Testis (tissue), 3 donors: ENCODE measurements around the gene EFCAB8. TPM values are rescaled to one million over a fixed set of nuclear protein-coding genes. Genes with fewer than 3 reads are reported as not detected.

ENCODE experiments used
- DNase-seq: peaks from one replicate; pipeline ENCODE4 v3.0.0-alpha.2; 2019
- H3K27ac ChIP-seq, 2 donors: fragments of 200-600 bp; sonication (generic); one replicate each; pipeline ENCODE4 v1.5.1; 2019
- H3K27me3 ChIP-seq: fragments of 200-600 bp; sonication (generic); one replicate; pipeline ENCODE4 v1.5.1; 2019
- H3K36me3 ChIP-seq: fragments of 200-600 bp; sonication (generic); one replicate; pipeline ENCODE4 v1.5.1; 2017; ENCODE audit warnings: low read depth; ENCODE audit errors: missing control alignments
- H3K4me1 ChIP-seq: fragments of 200-600 bp; sonication (generic); one replicate; pipeline ENCODE4 v1.5.1; 2019
- H3K4me3 ChIP-seq, 2 donors: fragments of 200-600 bp; sonication (generic); one replicate each; pipeline ENCODE4 v1.5.1; 2017 to 2019
- H3K9me3 ChIP-seq: fragments of 200-600 bp; sonication (generic); one replicate; pipeline ENCODE4 v1.5.1; 2017
- CTCF ChIP-seq, 3 experiments: fragments of 450-650 bp in 2 of 3; fragments of 200-600 bp in 1 of 3; sonication (generic) in 1 of 3; IDR thresholded peaks; one replicate each; pipeline ENCODE4 v1.5.1; 2016 to 2019; ENCODE audit warnings: antibody characterized with exemption in 3 of 3, mild to moderate bottlenecking in 2 of 3, moderate library complexity in 1 of 3
- POLR2A ChIP-seq: fragments of 450-650 bp; IDR thresholded peaks from one replicate; pipeline ENCODE4 v1.6.1; 2017; ENCODE audit warnings: antibody characterized with exemption, mild to moderate bottlenecking, moderate library complexity
- WGBS, 2 donors: methylation state at CpG; one replicate each; pipeline ENCODE4 v1.1.5; 2018; 5-methylcytosine and 5-hydroxymethylcytosine counted together
- intact Hi-C: fragments of 100-400 bp; cut with DNase I; formaldehyde crosslinking; loops from one replicate; pipeline ENCODE4 v1.15.1; 2023; ENCODE audit warnings: low total_unique reads
- polyA plus RNA-seq: library from polyadenylated mRNA; stranded (reverse); fragments of 350-450 nt; fragmentation: Illumina TruSeq; extraction: RNeasy Lipid Tissue Mini Kit (QIAGEN cat#74804); gene quantifications from one replicate; pipeline ENCODE4 v1.2.3, GENCODE V29; 2014; ENCODE audit warnings: low read depth, low replicate concordance; ENCODE audit not compliant: insufficient read depth
- total RNA-seq, 2 donors: library from RNA; depleted of rRNA; stranded (reverse); fragments of >200 nt; gene quantifications; one replicate each; pipeline ENCODE4 v1.2.3, GENCODE V29; 2016

EFCAB8 gene
- total and polyA plus RNA-seq, 3 donors from 2014 or later: 4.9 to 9.5 (median 6.3) TPM

DNA sequence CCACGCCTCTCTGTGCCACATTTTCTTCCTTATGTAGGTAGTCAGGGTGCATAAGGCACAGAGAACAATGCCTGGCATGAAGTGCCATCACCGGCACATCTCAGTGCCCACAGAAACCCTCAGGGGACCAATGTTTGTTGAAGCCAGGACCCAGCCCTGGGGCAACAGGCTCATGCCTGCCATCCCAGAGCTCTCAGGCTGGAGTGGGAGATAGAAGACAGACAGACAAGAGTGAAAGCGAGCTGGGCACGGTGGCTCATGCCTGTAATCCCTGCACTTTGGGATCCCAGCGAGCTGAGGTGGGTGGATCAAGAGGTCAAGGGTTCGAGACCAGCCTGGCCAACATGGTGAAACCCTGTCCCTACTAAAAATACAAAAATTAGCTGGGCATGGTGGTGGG lies 13.5 kb downstream of the EFCAB8 start:
- no peak for TF ChIP-seq CTCF (IDR thresholded peaks at IDR 0.05)
- TF ChIP-seq POLR2A: no peak
- no peak for DNase-seq
- WGBS, 2 donors: 77 to 80% methylated on average over 6 of the region's 6 CpGs

DNA sequence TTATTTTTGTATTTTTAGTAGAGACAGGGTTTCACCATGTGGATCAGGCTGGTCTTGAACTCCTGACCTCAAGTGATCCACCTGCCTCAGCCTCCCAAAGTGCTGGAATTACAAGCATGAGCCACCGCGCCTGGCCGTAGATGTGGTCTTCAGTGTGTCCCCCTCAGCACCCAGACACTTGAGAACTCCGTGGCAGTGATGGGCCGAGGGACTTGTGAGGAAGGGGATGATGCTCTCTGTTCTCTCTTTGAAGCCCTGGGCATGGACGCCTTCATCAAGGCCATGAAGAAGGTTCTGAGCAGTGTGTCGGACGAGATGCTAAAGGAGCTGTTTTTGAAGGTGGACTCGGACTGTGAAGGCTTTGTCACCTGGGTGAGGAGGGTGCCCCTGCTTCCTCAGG lies 16.9 kb downstream of the EFCAB8 start:
- H3K4me1 ChIP-seq: no peaks in the 10 kb centered on the region
- H3K9me3 ChIP-seq: no peaks in the 10 kb centered on the region
- H3K27ac ChIP-seq: no peak overlapping the region
- H3K36me3 ChIP-seq: no peaks in the 10 kb centered on the region
- H3K27me3 ChIP-seq: no peaks in the 10 kb centered on the region
- 95 to 96% methylated on average over 8 to 9 of the region's 9 CpGs for WGBS, 2 donors
- TF ChIP-seq POLR2A (no peak), CTCF (IDR thresholded peaks at IDR 0.05) (no peak)
- no peak for DNase-seq
- intact Hi-C loops: no loop called here
- H3K4me3 ChIP-seq: no peak overlapping the region

More for the DNA sequence above, 13.5 kb downstream of the EFCAB8 start:
- no peaks in the 10 kb centered on the region for H3K27me3 ChIP-seq
- H3K4me3 ChIP-seq: no peak overlapping the region
- no peaks in the 10 kb centered on the region for H3K36me3 ChIP-seq
- no peak overlapping the region for H3K27ac ChIP-seq
- no peaks in the 10 kb centered on the region for H3K9me3 ChIP-seq
- intact Hi-C loops: no loop called here
- no peaks in the 10 kb centered on the region for H3K4me1 ChIP-seq

- H3K27me3 ChIP-seq: no peaks in the 10 kb centered on the region
- H3K9me3 ChIP-seq: no peaks in the 10 kb centered on the region
- no peak overlapping the region for H3K4me3 ChIP-seq
- no peak overlapping the region for H3K27ac ChIP-seq
- DNase-seq: no peak
- no peak for TF ChIP-seq CTCF (IDR thresholded peaks at IDR 0.05)
- no peak for TF ChIP-seq POLR2A
- 73 to 77% methylated on average over 5 of the region's 5 CpGs for WGBS, 2 donors
- H3K4me1 ChIP-seq: no peaks in the 10 kb centered on the region
- intact Hi-C loops: no loop called here
- H3K36me3 ChIP-seq: no peaks in the 10 kb centered on the region
These were observed 18.8 kb downstream of the EFCAB8 start for GRCh38 chr20:32877507-32877906.

GRCh38 chr20:32878820-32879219 lies 20.1 kb downstream of the EFCAB8 start:
- no peaks in the 10 kb centered on the region for H3K27me3 ChIP-seq
- intact Hi-C loops: no loop called here
- WGBS, 2 donors: 83 to 93% methylated on average over 3 of the region's 3 CpGs

More at GRCh38 chr20:32878820-32879219, 20.1 kb downstream of the EFCAB8 start:
- H3K4me3 ChIP-seq: no peak overlapping the region
- no peak for DNase-seq
- H3K4me1 ChIP-seq: no peaks in the 10 kb centered on the region
- H3K36me3 ChIP-seq: no peaks in the 10 kb centered on the region
- H3K9me3 ChIP-seq: no peaks in the 10 kb centered on the region
- TF ChIP-seq POLR2A: no peak
- no peak for TF ChIP-seq CTCF (IDR thresholded peaks at IDR 0.05)
- no peak overlapping the region for H3K27ac ChIP-seq
